OCI-LY1 (cell line): ENCODE data around the gene NAA35.

ENCODE experiments used
- CTCF ChIP-seq: fragments of 200-600 bp; sonication (generic), shearing (Covaris generic); IDR thresholded peaks from 2 replicates; pipeline ENCODE4 v1.5.1; 2017; ENCODE audit warnings: mild to moderate bottlenecking, antibody characterized with exemption, low read length, moderate library complexity, mixed read lengths
- EZH2 ChIP-seq: fragments of 200-600 bp; sonication (generic), shearing (Covaris generic); IDR thresholded peaks from 2 replicates; pipeline ENCODE4 v1.8.0; 2017; ENCODE audit warnings: borderline replicate concordance, mixed run types, mild to moderate bottlenecking, antibody characterized with exemption, low read length, moderate library complexity, mixed read lengths

- TF ChIP-seq EZH2 (no peak), CTCF (no peak)
Measured at GRCh38 chr9:85944672-85945071, 3.7 kb downstream of the NAA35 start.
